Natural killer cell (primary cell): ENCODE results near the gene NCK1. TPM values are rescaled to one million over a fixed set of nuclear protein-coding genes. Genes with fewer than 3 reads are reported as not detected.

Experiments used
- ATAC-seq, 3 donors: fragments of 150-1000 bp in 2 of 3; fragments of 200-7000 bp in 1 of 3; cut with Tn5 transposase; 1 replicate in 1 of 3; 2 replicates in 2 of 3; pipeline ENCODE4 v1.10.0; 2021; ENCODE audit warnings: mild to moderate bottlenecking in 2 of 3, moderate library complexity in 2 of 3
- DNase-seq, 2 donors: peaks; one replicate each; pipeline versions ENCODE4 v3.0.0 to v3.0.0-alpha.2; 2013 to 2021; ENCODE audit warnings: mixed read lengths in 1 of 2
- H3K27ac ChIP-seq: one replicate; pipeline ENCODE4 v1.5.1; 2013; ENCODE audit warnings: mild to moderate bottlenecking, low read length
- H3K27me3 ChIP-seq: one replicate; pipeline ENCODE4 v1.6.1; 2013; ENCODE audit warnings: low read length; ENCODE audit not compliant: control insufficient read depth, insufficient read depth
- H3K36me3 ChIP-seq: one replicate; pipeline ENCODE4 v1.6.1; 2013; ENCODE audit warnings: low read length; ENCODE audit not compliant: control insufficient read depth, insufficient read depth
- H3K4me1 ChIP-seq: one replicate; pipeline ENCODE4 v1.6.1; 2013; ENCODE audit warnings: low read length; ENCODE audit not compliant: control insufficient read depth, insufficient read depth
- H3K4me3 ChIP-seq: one replicate; pipeline ENCODE4 v1.5.1; 2013; ENCODE audit warnings: low read length
- H3K9me3 ChIP-seq: one replicate; pipeline ENCODE4 v1.6.1; 2013; ENCODE audit warnings: low read length; ENCODE audit not compliant: control insufficient read depth, insufficient read depth
- H3K27ac Mint-ChIP-seq, 2 donors: one replicate each; pipeline ENCODE4 v1.8.0; 2022; ENCODE audit warnings: mild to moderate bottlenecking in 2 of 2, mixed read lengths in 2 of 2, moderate library complexity in 1 of 2
- H3K27me3 Mint-ChIP-seq, 2 donors: one replicate each; pipeline ENCODE4 v1.8.0; 2022; ENCODE audit warnings: low read depth in 2 of 2, mixed read lengths in 2 of 2
- H3K36me3 Mint-ChIP-seq: one replicate; pipeline ENCODE4 v1.8.0; 2022; ENCODE audit warnings: mixed read lengths
- H3K4me1 Mint-ChIP-seq, 2 donors: one replicate each; pipeline ENCODE4 v1.8.0; 2022; ENCODE audit warnings: mixed read lengths in 2 of 2
- H3K4me3 Mint-ChIP-seq: one replicate; pipeline ENCODE4 v1.8.0; 2022; ENCODE audit warnings: mild to moderate bottlenecking, moderate library complexity, mixed read lengths
- H3K9me3 Mint-ChIP-seq, 2 donors: one replicate each; pipeline ENCODE4 v1.8.0; 2022; ENCODE audit warnings: mixed read lengths in 2 of 2
- whole genome bisulfite sequencing: methylation state at CpG from one replicate; pipeline ENCODE4 v1.1.7; 2013; ENCODE audit warnings: missing lambda C conversion rate; ENCODE audit not compliant: insufficient coverage; 5-methylcytosine and 5-hydroxymethylcytosine counted together
- intact Hi-C: fragments of 100-400 bp; cut with micrococcal nuclease; formaldehyde crosslinking; loops from one replicate; pipeline ENCODE4 v1.14.2; 2022
- total RNA-seq, 4 donors: library from RNA; stranded (reverse); fragments of 120-200 nt in 1 of 4; gene quantifications; one replicate each; pipeline versions ENCODE4 v1.2.3 to v1.2.4, GENCODE V29; 2013 to 2022
- TF ChIP-seq, protein P1 (sequence below): fragments of 200-600 bp; IDR thresholded peaks from one replicate; pipeline ENCODE4 v1.8.0; 2022; ENCODE audit warnings: antibody characterized with exemption

Gene NCK1
- total RNA-seq, 3 donors from 2014 or later (not counting 1 experiment from before 2014, with no cell fraction given) = 61.2 to 77.9 (median 69.5) TPM

DNA sequence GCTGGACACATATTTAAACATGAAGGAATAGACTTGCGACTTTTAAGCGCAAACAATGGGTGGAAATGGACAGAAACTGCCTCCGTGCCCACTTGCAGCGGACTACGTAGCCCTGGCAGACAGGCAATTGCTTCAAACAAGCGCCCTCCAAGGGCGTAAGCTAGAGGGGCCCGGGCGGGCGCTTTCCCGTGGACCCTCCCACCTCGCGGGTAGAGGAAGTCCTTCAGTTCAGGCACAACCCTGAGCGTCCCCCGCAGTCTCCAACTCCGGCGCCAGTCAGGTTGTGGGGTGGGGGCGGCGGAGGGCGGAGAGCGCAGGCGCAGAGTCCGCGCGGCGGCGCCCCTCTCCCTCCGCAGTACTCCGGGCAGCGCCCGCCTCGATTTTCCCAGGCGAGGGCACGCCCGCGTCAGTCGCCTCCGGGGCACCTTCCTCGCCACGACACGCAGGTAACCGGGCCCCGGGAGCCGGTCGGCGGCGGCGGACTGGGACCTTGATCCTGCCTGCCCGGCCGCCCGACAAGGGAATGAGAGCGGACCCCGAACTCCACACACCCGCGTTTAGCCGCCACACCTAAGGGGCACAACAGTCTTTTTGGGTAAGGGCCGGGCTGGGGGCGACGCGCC is 43.1 kb upstream of the NCK1 start, which contains the start of gene SLC35G2:
Gene SLC35G2, plus strand, starts transcription at position 358 of the 623 bp plus-strand sequence. CDS start 35,335 bp downstream, outside the sequence.
- Mint-ChIP-seq H3K9me3 (no peaks in the 10 kb centered on the region), H3K27me3 (peaks cover 44 to 58% of the 10 kb centered on the region in 2 donors), H3K4me3 (peak within 1 kb of the TSS; percentile 96), H3K36me3 (peaks cover 9% of the 10 kb centered on the region), H3K27ac (no peak within 1 kb of the TSS), H3K4me1 (peaks cover 23 to 24% of the 10 kb centered on the region in 2 donors)
- H3K4me1 ChIP-seq = peaks cover 23% of the 10 kb centered on the region
- intact Hi-C loops = no loop called here
- under 1% methylated on average over 60 of the region's 60 CpGs for WGBS
- no peaks in the 10 kb centered on the region for H3K36me3 ChIP-seq
- peaks cover 32% of the 10 kb centered on the region for H3K27me3 ChIP-seq
- TF ChIP-seq, protein P1, sequence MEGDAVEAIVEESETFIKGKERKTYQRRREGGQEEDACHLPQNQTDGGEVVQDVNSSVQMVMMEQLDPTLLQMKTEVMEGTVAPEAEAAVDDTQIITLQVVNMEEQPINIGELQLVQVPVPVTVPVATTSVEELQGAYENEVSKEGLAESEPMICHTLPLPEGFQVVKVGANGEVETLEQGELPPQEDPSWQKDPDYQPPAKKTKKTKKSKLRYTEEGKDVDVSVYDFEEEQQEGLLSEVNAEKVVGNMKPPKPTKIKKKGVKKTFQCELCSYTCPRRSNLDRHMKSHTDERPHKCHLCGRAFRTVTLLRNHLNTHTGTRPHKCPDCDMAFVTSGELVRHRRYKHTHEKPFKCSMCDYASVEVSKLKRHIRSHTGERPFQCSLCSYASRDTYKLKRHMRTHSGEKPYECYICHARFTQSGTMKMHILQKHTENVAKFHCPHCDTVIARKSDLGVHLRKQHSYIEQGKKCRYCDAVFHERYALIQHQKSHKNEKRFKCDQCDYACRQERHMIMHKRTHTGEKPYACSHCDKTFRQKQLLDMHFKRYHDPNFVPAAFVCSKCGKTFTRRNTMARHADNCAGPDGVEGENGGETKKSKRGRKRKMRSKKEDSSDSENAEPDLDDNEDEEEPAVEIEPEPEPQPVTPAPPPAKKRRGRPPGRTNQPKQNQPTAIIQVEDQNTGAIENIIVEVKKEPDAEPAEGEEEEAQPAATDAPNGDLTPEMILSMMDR = no peak
- H3K4me3 ChIP-seq = peak within 1 kb of the TSS; percentile 54
- ATAC-seq (peak; percentile 53 to 73 (median 67)), DNase-seq (peak in 1 of 2 donors; percentile 50)
- H3K9me3 ChIP-seq = no peaks in the 10 kb centered on the region
- H3K27ac ChIP-seq = no peak within 1 kb of the TSS

DNA sequence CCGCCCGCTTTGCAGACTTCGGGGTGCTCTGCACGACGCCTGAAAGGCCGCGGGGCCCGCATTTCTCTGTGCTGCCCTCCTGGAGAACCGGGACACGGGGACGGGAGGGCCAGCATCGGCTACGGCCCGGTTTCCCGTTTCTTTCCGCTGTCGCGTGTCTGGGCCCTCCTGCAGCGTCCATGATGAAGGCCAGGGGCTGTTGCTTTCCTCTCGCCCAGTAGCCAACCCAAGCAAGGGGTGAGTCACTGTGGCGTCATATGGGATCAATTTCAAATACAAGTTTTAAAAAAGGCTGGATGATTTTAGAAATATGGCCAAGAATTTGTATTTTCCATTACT is 42.6 kb upstream of the NCK1 start:
- intact Hi-C loops = no loop called here
- under 1% methylated on average over 20 of the region's 21 CpGs for WGBS
- Mint-ChIP-seq H3K4me3 (peak overlapping the region; percentile 96), H3K36me3 (peaks cover 9% of the 10 kb centered on the region), H3K27me3 (peaks cover 46 to 62% of the 10 kb centered on the region in 2 donors), H3K9me3 (peaks cover 1% of the 10 kb centered on the region in 2 donors), H3K27ac (no peak overlapping the region), H3K4me1 (peaks cover 23 to 24% of the 10 kb centered on the region in 2 donors)
- Histone ChIP-seq H3K27ac (no peak overlapping the region), H3K36me3 (no peaks in the 10 kb centered on the region), H3K9me3 (no peaks in the 10 kb centered on the region), H3K4me1 (peaks cover 23% of the 10 kb centered on the region), H3K4me3 (peak overlapping the region; percentile 54), H3K27me3 (peaks cover 32% of the 10 kb centered on the region)
- peak; percentile 27 to 40 (median 34) for ATAC-seq
- TF ChIP-seq, protein P1 = no peak
- DNase-seq = peak in 1 of 2 donors; percentile 20

DNA sequence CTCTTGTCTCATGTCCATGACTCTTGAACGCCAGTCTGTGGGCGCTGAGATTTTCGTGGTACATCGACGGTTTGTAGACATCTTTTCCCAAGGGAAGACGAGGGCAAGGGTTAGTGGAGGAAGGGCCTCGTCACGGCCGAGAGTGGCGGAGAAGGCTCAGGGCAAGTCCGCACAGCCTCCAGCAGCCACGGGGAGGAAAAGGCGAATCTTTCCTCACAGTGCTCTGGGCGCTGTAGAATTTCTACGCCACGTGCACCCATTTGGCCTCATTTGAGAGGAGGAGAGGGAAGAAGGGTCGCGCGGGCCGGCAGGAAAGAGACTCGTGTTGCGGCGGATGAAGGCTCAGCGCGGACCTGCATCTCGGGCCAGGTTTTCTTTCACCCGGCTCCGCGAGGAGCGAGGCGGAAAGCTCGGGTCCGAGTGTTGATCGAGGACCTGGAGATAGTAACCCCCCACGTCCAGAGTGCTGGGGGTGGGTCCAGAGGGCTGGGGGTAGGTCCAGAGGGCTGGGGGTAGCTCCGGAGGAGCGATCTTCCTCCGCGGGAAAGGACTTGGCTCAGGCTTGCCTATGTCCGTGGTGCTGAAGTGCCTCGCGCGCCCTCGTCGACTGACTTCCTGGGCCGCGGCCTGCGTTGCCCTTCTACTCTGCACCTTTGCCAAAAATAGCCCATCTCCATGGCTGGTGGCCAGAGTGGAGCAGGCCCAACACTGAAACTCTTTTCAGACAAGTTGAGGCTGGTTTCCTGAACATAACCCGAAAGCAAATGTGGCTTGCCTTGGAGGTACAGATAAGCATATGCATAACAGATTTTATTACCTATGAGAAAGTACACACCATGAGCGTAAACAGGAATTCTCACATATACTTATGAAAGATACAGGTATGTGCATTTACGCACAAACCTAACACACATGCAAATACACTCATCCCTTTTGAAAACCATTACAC is 42.0 kb upstream of the NCK1 start:
- Histone ChIP-seq H3K27ac (no peak overlapping the region), H3K4me3 (peak overlapping the region; percentile 54), H3K4me1 (peaks cover 23% of the 10 kb centered on the region), H3K36me3 (no peaks in the 10 kb centered on the region), H3K9me3 (no peaks in the 10 kb centered on the region), H3K27me3 (peaks cover 32% of the 10 kb centered on the region)
- H3K4me3 Mint-ChIP-seq = peak overlapping the region; percentile 96
- peaks cover 23 to 24% of the 10 kb centered on the region in 2 donors for H3K4me1 Mint-ChIP-seq
- WGBS = 8% methylated on average over 51 of the region's 51 CpGs
- no peak overlapping the region for H3K27ac Mint-ChIP-seq
- TF ChIP-seq, protein P1 = no peak
- intact Hi-C loops = no loop called here
- peaks cover 9% of the 10 kb centered on the region for H3K36me3 Mint-ChIP-seq
- ATAC-seq (peak; percentile 65 to 76 (median 68)), DNase-seq (peak; percentile 29 to 58)
- H3K9me3 Mint-ChIP-seq = peaks cover 2% of the 10 kb centered on the region in 2 donors
- peaks cover 50 to 69% of the 10 kb centered on the region in 2 donors for H3K27me3 Mint-ChIP-seq
